HFFc6 (cell line): Measurements from ENCODE around the gene EPSTI1. TPM values are rescaled to one million over a fixed set of nuclear protein-coding genes. Genes with fewer than 3 reads are reported as not detected.

Source experiments
- DNase-seq: peaks from one replicate; pipeline ENCODE4 v3.0.0-alpha.2; 2018
- H3K27ac Mint-ChIP-seq: 2 replicates; pipeline ENCODE4 v1.8.0; 2020; ENCODE audit warnings: mild to moderate bottlenecking, mixed read lengths
- H3K27me3 Mint-ChIP-seq: 2 replicates; pipeline ENCODE4 v1.8.0; 2021; ENCODE audit warnings: mild to moderate bottlenecking, moderate library complexity, mixed read lengths; ENCODE audit not compliant: insufficient read depth
- H3K36me3 Mint-ChIP-seq: 2 replicates; pipeline ENCODE4 v1.8.0; 2021; ENCODE audit warnings: low read depth, mixed read lengths
- H3K4me1 Mint-ChIP-seq: 2 replicates; pipeline ENCODE4 v1.8.0; 2020; ENCODE audit warnings: low read depth, mixed read lengths
- H3K4me3 Mint-ChIP-seq: 2 replicates; pipeline ENCODE4 v1.8.0; 2020; ENCODE audit warnings: mild to moderate bottlenecking, moderate library complexity, mixed read lengths
- H3K9me3 Mint-ChIP-seq: 2 replicates; pipeline ENCODE4 v1.8.0; 2020; ENCODE audit warnings: mild to moderate bottlenecking, mixed read lengths
- CTCF ChIP-seq: fragments of 200-600 bp; sonication (generic); IDR thresholded peaks from 2 replicates; pipeline ENCODE4 v1.5.0; 2021; ENCODE audit warnings: antibody characterized with exemption, mild to moderate bottlenecking
- total RNA-seq, 6 experiments: library from RNA; stranded (reverse); fragmentation: NEBNext Ultra II Directional; extraction: Animal tissue kit (Norgen Biotek cat#: 25700); gene quantifications; 2 replicates in 1 of 6; 3 replicates in 5 of 6; pipeline ENCODE4 v1.2.3, GENCODE V29; 2021

Gene EPSTI1
- total RNA-seq, 6 experiments from 2014 or later, result 0.76 to 2.3 (median 1.3) TPM

GRCh38 chr13:43036351-43037250 lies 44.6 kb upstream of the EPSTI1 start:
- DNase-seq, result no peak
- Mint-ChIP-seq H3K4me1 (peaks cover 29% of the 10 kb centered on the region), H3K27ac (no peak overlapping the region), H3K9me3 (no peaks in the 10 kb centered on the region), H3K27me3 (no peaks in the 10 kb centered on the region), H3K4me3 (no peak overlapping the region), H3K36me3 (peaks cover 29% of the 10 kb centered on the region)
- TF ChIP-seq CTCF, result no peak

- no peak overlapping the region for H3K27ac Mint-ChIP-seq
- H3K36me3 Mint-ChIP-seq, result peaks cover 32% of the 10 kb centered on the region
- H3K4me1 Mint-ChIP-seq, result peaks cover 5% of the 10 kb centered on the region; the same call in 1 of the 2 replicates
- TF ChIP-seq CTCF, result no peak
- no peaks in the 10 kb centered on the region for H3K27me3 Mint-ChIP-seq
- no peak overlapping the region for H3K4me3 Mint-ChIP-seq
- no peaks in the 10 kb centered on the region for H3K9me3 Mint-ChIP-seq
- DNase-seq, result no peak
Observed at GRCh38 chr13:43033038-43033437, 41.0 kb upstream of the EPSTI1 start.

- H3K4me3 Mint-ChIP-seq, result no peak overlapping the region
- H3K27ac Mint-ChIP-seq, result no peak overlapping the region
- no peak for TF ChIP-seq CTCF
Observed at GRCh38 chr13:43031881-43032280, 39.8 kb upstream of the EPSTI1 start.

GRCh38 chr13:43030548-43030947 lies 38.5 kb upstream of the EPSTI1 start:
- Mint-ChIP-seq H3K27me3 (no peaks in the 10 kb centered on the region), H3K36me3 (peaks cover 29% of the 10 kb centered on the region), H3K4me3 (no peak overlapping the region), H3K27ac (no peak overlapping the region), H3K9me3 (no peaks in the 10 kb centered on the region), H3K4me1 (peaks cover 13% of the 10 kb centered on the region; the same call in 1 of the 2 replicates)
- no peak for DNase-seq
- TF ChIP-seq CTCF, result no peak

More at GRCh38 chr13:43031881-43032280, 39.8 kb upstream of the EPSTI1 start:
- DNase-seq, result no peak
- Mint-ChIP-seq H3K9me3 (no peaks in the 10 kb centered on the region), H3K4me1 (peaks cover 13% of the 10 kb centered on the region; the same call in 1 of the 2 replicates), H3K36me3 (peaks cover 29% of the 10 kb centered on the region), H3K27me3 (no peaks in the 10 kb centered on the region)

GRCh38 chr13:43026262-43026661 lies 34.2 kb upstream of the EPSTI1 start:
- H3K4me3 Mint-ChIP-seq, result no peak overlapping the region
- peaks cover 8% of the 10 kb centered on the region for H3K9me3 Mint-ChIP-seq
- no peak overlapping the region for H3K27ac Mint-ChIP-seq
- DNase-seq, result no peak
- no peak for TF ChIP-seq CTCF
- H3K27me3 Mint-ChIP-seq, result peaks cover 1% of the 10 kb centered on the region
- peaks cover 21% of the 10 kb centered on the region for H3K36me3 Mint-ChIP-seq
- H3K4me1 Mint-ChIP-seq, result peaks cover 40% of the 10 kb centered on the region
